DOHH2 (cell line): Measurements from ENCODE around the gene ZNF346.

Experiments
- CTCF ChIP-seq: fragments of 200-600 bp; sonication (generic); IDR thresholded peaks from one replicate; pipeline ENCODE4 v1.5.1; 2014; ENCODE audit warnings: antibody characterized with exemption, mild to moderate bottlenecking, low read depth, low read length; ENCODE audit not compliant: poor library complexity, severe bottlenecking
- EZH2phosphoT487 ChIP-seq: fragments of 200-600 bp; sonication (generic); IDR thresholded peaks from 2 replicates; pipeline ENCODE4 v1.6.1; 2017; ENCODE audit warnings: borderline replicate concordance, mild to moderate bottlenecking, antibody characterized with exemption, low read length, moderate library complexity, mixed read lengths

- TF ChIP-seq CTCF (no peak), EZH2phosphoT487 (no peak)
Observed at GRCh38 chr5:177044641-177045040, 22.1 kb downstream of the ZNF346 start.
